SK-N-SH treated with all-trans-retinoic acid at 6 μM for 48 hours (cell line): Measurements from ENCODE around the gene PBX2.

Source experiments
- ATAC-seq: fragments of 200-7000 bp; cut with Tn5 transposase; 3 replicates; pipeline ENCODE4 v1.9.1; 2020; ENCODE audit warnings: mild to moderate bottlenecking, moderate library complexity
- ARNTL ChIP-seq: fragments of 450-650 bp; formaldehyde crosslinking; IDR thresholded peaks from 2 replicates; pipeline ENCODE4 v1.5.0; 2020; ENCODE audit warnings: low read depth, mild to moderate bottlenecking, moderate library complexity, borderline replicate concordance
- BACH2 ChIP-seq: fragments of 250-450 bp; sonication (Bioruptor Pico); IDR thresholded peaks from 2 replicates; pipeline ENCODE4 v1.9.0; 2021; ENCODE audit warnings: mild to moderate bottlenecking, borderline replicate concordance
- CSDC2 ChIP-seq: fragments of 250-450 bp; sonication (Bioruptor Pico); IDR thresholded peaks from 2 replicates; pipeline ENCODE4 v1.5.0; 2020; ENCODE audit warnings: mild to moderate bottlenecking, moderate library complexity
- GLIS3 ChIP-seq: fragments of 250-450 bp; sonication (Bioruptor Pico); IDR thresholded peaks from 2 replicates; pipeline ENCODE4 v1.5.0; 2020; ENCODE audit warnings: mild to moderate bottlenecking, moderate library complexity
- OSR1 ChIP-seq: fragments of 250-450 bp; sonication (Bioruptor Pico); IDR thresholded peaks from 2 replicates; pipeline ENCODE4 v1.8.0; 2022; ENCODE audit warnings: moderate library complexity, mild to moderate bottlenecking, inconsistent platforms
- PPARA ChIP-seq: fragments of 250-450 bp; sonication (Bioruptor Pico); IDR thresholded peaks from 2 replicates; pipeline ENCODE4 v1.5.0; 2020; ENCODE audit warnings: mild to moderate bottlenecking, borderline replicate concordance
- RARB ChIP-seq: fragments of 250-450 bp; sonication (Bioruptor Pico); IDR thresholded peaks from 2 replicates; pipeline ENCODE4 v1.8.0; 2021; ENCODE audit warnings: mild to moderate bottlenecking, moderate library complexity
- SNAI2 ChIP-seq: fragments of 250-450 bp; sonication (Bioruptor Pico); IDR thresholded peaks from 2 replicates; pipeline ENCODE4 v1.5.0; 2020; ENCODE audit warnings: mild to moderate bottlenecking, moderate library complexity
- TCF4 ChIP-seq: fragments of 250-450 bp; sonication (Bioruptor Pico); IDR thresholded peaks from 2 replicates; pipeline ENCODE4 v1.8.0; 2021; ENCODE audit warnings: mild to moderate bottlenecking, moderate library complexity, borderline replicate concordance
- TOX ChIP-seq: fragments of 250-450 bp; sonication (Bioruptor Pico); IDR thresholded peaks from 2 replicates; pipeline ENCODE4 v1.8.0; 2021; ENCODE audit warnings: mild to moderate bottlenecking, moderate library complexity, borderline replicate concordance
- ZC3H10 ChIP-seq: fragments of 250-450 bp; sonication (Bioruptor Pico); IDR thresholded peaks from 2 replicates; pipeline ENCODE4 v1.5.1; 2021; ENCODE audit warnings: mild to moderate bottlenecking, moderate library complexity
- ZFP3 ChIP-seq: fragments of 250-450 bp; sonication (Bioruptor Pico); IDR thresholded peaks from 2 replicates; pipeline ENCODE4 v1.5.0; 2020; ENCODE audit warnings: mild to moderate bottlenecking, moderate library complexity
- ZFP30 ChIP-seq: fragments of 450-650 bp; formaldehyde crosslinking; IDR thresholded peaks from 2 replicates; pipeline ENCODE4 v1.5.0; 2022; ENCODE audit warnings: mild to moderate bottlenecking, moderate library complexity
- ZNF565 ChIP-seq: fragments of 450-650 bp; formaldehyde crosslinking; conservative IDR thresholded peaks from 2 replicates; pipeline ENCODE4 v1.5.0; 2020; ENCODE audit warnings: low read depth, mild to moderate bottlenecking, moderate library complexity
- ZNF70 ChIP-seq: fragments of 450-650 bp; formaldehyde crosslinking; IDR thresholded peaks from 2 replicates; pipeline ENCODE4 v1.5.0; 2020; ENCODE audit warnings: mild to moderate bottlenecking, moderate library complexity
- ZNF8 ChIP-seq: fragments of 450-650 bp; formaldehyde crosslinking; IDR thresholded peaks from 2 replicates; pipeline ENCODE4 v1.5.0; 2020; ENCODE audit warnings: mild to moderate bottlenecking, moderate library complexity
- TF ChIP-seq, protein P1 (sequence below): fragments of 250-450 bp; sonication (Bioruptor Pico); IDR thresholded peaks from 2 replicates; pipeline ENCODE4 v1.5.1; 2020; ENCODE audit warnings: low read depth, mild to moderate bottlenecking, moderate library complexity
- TF ChIP-seq, protein P2 (sequence below): fragments of 250-450 bp; sonication (Bioruptor Pico); IDR thresholded peaks from 2 replicates; pipeline ENCODE4 v1.8.0; 2020; ENCODE audit warnings: mild to moderate bottlenecking, moderate library complexity, borderline replicate concordance
- TF ChIP-seq, protein P3 (sequence below): fragments of 250-450 bp; sonication (Bioruptor Pico); IDR thresholded peaks from 2 replicates; pipeline ENCODE4 v1.5.0; 2020; ENCODE audit warnings: mild to moderate bottlenecking, moderate library complexity
- TF ChIP-seq, protein P4 (sequence below): fragments of 250-450 bp; sonication (Bioruptor Pico); IDR thresholded peaks from 2 replicates; pipeline ENCODE4 v1.8.0; 2021; ENCODE audit warnings: low read depth, mild to moderate bottlenecking, moderate library complexity, borderline replicate concordance
- TF ChIP-seq, protein P5 (sequence below): fragments of 250-450 bp; sonication (Bioruptor Pico); IDR thresholded peaks from 2 replicates; pipeline ENCODE4 v1.5.1; 2021; ENCODE audit warnings: mild to moderate bottlenecking, moderate library complexity

Gene PBX2

DNA sequence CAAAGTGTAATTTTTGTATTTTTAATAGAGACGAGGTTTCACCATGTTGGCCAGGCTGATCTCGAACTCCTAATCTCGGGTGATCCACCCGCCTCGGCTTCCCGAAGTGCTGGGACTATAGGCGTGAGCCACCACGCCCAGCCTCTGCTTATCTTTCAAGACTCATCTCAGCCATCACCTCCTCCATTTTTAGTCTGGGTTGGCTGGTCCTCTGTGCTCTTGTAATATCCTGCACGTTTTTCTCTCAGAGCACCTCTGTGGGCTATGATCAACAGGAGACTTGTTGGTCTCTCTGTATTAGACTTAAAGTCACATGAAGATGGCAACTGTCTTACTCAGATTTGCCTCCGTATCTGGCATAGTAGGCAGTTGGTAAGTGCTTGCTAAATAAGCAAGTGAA is 26.3 kb upstream of the PBX2 start:
- no peak for ATAC-seq
- TF ChIP-seq ARNTL (no peak), GLIS3 (CRISPR knock-in tag) (no peak), ZNF565 (CRISPR knock-in tag) (no peak), ZNF8 (CRISPR knock-in tag) (no peak), ZFP3 (CRISPR knock-in tag) (no peak), ZC3H10 (CRISPR knock-in tag) (no peak), TCF4 (CRISPR knock-in tag) (no peak), BACH2 (CRISPR knock-in tag) (no peak), OSR1 (no peak), ZFP30 (CRISPR knock-in tag) (no peak), ZNF70 (CRISPR knock-in tag) (no peak), CSDC2 (CRISPR knock-in tag) (no peak), RARB (CRISPR knock-in tag) (no peak), SNAI2 (CRISPR knock-in tag) (no peak)
- TF ChIP-seq, protein P1, sequence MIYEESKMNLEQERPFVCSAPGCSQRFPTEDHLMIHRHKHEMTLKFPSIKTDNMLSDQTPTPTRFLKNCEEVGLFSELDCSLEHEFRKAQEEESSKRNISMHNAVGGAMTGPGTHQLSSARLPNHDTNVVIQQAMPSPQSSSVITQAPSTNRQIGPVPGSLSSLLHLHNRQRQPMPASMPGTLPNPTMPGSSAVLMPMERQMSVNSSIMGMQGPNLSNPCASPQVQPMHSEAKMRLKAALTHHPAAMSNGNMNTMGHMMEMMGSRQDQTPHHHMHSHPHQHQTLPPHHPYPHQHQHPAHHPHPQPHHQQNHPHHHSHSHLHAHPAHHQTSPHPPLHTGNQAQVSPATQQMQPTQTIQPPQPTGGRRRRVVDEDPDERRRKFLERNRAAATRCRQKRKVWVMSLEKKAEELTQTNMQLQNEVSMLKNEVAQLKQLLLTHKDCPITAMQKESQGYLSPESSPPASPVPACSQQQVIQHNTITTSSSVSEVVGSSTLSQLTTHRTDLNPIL (CRISPR knock-in tag) = no peak
- TF ChIP-seq, protein P2, sequence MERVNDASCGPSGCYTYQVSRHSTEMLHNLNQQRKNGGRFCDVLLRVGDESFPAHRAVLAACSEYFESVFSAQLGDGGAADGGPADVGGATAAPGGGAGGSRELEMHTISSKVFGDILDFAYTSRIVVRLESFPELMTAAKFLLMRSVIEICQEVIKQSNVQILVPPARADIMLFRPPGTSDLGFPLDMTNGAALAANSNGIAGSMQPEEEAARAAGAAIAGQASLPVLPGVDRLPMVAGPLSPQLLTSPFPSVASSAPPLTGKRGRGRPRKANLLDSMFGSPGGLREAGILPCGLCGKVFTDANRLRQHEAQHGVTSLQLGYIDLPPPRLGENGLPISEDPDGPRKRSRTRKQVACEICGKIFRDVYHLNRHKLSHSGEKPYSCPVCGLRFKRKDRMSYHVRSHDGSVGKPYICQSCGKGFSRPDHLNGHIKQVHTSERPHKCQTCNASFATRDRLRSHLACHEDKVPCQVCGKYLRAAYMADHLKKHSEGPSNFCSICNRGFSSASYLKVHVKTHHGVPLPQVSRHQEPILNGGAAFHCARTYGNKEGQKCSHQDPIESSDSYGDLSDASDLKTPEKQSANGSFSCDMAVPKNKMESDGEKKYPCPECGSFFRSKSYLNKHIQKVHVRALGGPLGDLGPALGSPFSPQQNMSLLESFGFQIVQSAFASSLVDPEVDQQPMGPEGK = no peak
- TF ChIP-seq, protein P3, sequence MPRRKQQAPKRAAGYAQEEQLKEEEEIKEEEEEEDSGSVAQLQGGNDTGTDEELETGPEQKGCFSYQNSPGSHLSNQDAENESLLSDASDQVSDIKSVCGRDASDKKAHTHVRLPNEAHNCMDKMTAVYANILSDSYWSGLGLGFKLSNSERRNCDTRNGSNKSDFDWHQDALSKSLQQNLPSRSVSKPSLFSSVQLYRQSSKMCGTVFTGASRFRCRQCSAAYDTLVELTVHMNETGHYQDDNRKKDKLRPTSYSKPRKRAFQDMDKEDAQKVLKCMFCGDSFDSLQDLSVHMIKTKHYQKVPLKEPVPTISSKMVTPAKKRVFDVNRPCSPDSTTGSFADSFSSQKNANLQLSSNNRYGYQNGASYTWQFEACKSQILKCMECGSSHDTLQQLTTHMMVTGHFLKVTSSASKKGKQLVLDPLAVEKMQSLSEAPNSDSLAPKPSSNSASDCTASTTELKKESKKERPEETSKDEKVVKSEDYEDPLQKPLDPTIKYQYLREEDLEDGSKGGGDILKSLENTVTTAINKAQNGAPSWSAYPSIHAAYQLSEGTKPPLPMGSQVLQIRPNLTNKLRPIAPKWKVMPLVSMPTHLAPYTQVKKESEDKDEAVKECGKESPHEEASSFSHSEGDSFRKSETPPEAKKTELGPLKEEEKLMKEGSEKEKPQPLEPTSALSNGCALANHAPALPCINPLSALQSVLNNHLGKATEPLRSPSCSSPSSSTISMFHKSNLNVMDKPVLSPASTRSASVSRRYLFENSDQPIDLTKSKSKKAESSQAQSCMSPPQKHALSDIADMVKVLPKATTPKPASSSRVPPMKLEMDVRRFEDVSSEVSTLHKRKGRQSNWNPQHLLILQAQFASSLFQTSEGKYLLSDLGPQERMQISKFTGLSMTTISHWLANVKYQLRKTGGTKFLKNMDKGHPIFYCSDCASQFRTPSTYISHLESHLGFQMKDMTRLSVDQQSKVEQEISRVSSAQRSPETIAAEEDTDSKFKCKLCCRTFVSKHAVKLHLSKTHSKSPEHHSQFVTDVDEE (CRISPR knock-in tag) = no peak
- TF ChIP-seq, protein P4, sequence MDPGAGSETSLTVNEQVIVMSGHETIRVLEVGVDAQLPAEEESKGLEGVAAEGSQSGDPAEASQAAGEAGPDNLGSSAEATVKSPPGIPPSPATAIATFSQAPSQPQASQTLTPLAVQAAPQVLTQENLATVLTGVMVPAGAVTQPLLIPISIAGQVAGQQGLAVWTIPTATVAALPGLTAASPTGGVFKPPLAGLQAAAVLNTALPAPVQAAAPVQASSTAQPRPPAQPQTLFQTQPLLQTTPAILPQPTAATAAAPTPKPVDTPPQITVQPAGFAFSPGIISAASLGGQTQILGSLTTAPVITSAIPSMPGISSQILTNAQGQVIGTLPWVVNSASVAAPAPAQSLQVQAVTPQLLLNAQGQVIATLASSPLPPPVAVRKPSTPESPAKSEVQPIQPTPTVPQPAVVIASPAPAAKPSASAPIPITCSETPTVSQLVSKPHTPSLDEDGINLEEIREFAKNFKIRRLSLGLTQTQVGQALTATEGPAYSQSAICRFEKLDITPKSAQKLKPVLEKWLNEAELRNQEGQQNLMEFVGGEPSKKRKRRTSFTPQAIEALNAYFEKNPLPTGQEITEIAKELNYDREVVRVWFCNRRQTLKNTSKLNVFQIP = no peak
- TF ChIP-seq, protein P5, sequence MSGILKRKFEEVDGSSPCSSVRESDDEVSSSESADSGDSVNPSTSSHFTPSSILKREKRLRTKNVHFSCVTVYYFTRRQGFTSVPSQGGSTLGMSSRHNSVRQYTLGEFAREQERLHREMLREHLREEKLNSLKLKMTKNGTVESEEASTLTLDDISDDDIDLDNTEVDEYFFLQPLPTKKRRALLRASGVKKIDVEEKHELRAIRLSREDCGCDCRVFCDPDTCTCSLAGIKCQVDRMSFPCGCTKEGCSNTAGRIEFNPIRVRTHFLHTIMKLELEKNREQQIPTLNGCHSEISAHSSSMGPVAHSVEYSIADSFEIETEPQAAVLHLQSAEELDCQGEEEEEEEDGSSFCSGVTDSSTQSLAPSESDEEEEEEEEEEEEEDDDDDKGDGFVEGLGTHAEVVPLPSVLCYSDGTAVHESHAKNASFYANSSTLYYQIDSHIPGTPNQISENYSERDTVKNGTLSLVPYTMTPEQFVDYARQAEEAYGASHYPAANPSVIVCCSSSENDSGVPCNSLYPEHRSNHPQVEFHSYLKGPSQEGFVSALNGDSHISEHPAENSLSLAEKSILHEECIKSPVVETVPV (CRISPR knock-in tag) = no peak

DNA sequence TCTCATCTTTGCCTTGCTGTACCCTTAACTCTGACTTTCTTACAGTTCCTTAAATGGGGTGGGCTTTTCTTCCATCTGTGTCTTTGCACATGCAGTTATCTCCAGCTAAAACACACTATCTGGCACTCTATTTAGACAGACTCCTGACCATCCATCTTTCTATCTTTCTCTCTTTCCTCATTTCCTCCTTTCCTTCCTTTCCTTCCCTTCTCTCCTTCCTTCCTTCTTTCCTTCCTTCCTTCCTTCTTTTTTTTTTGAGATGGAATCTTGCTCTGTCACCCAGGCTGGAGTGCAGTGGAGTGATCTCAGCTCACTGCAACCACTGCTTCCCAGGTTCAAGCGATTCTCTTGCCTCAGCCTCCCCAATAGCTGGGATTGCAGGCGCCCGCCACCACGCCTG is 25.6 kb upstream of the PBX2 start:
- no peak for TF ChIP-seq GLIS3 (CRISPR knock-in tag)
- TF ChIP-seq PPARA (CRISPR knock-in tag) = no peak
- no peak for TF ChIP-seq OSR1
- no peak for TF ChIP-seq CSDC2 (CRISPR knock-in tag)
- TF ChIP-seq, protein P5 (CRISPR knock-in tag) = no peak
- no peak for TF ChIP-seq ZFP3 (CRISPR knock-in tag)
- TF ChIP-seq ZC3H10 (CRISPR knock-in tag) = no peak
- TF ChIP-seq ZNF8 (CRISPR knock-in tag) = no peak
- TF ChIP-seq TCF4 (CRISPR knock-in tag) = no peak
- TF ChIP-seq, protein P1 (CRISPR knock-in tag) = no peak
- no peak for TF ChIP-seq SNAI2 (CRISPR knock-in tag)
- TF ChIP-seq TOX (CRISPR knock-in tag) = no peak
- no peak for ATAC-seq
